Bronchial epithelial cell (primary cell): ENCODE data around the gene MYPOP. TPM values are rescaled to one million over a fixed set of nuclear protein-coding genes. Genes with fewer than 3 reads are reported as not detected.

ENCODE experiments used
- DNase-seq: peaks from one replicate; pipeline ENCODE4 v3.0.0-alpha.2; 2010; ENCODE audit warnings: low read depth
- FAIRE-seq: peaks from 2 replicates; lab custom pipeline; 2011; peaks lifted over from hg19 to GRCh38; lab: Jason Lieb, UNC
- H3K27me3 ChIP-seq: 2 replicates; pipeline ENCODE4 v1.5.1; 2011; ENCODE audit warnings: low read length; ENCODE audit not compliant: control insufficient read depth, insufficient read depth
- H3K36me3 ChIP-seq: 2 replicates; pipeline ENCODE4 v1.5.1; 2011; ENCODE audit warnings: low read length; ENCODE audit not compliant: control insufficient read depth, insufficient read depth
- H3K4me3 ChIP-seq: 2 replicates; pipeline ENCODE4 v1.5.1; 2011; ENCODE audit warnings: mild to moderate bottlenecking, low read depth, low read length, control low read depth
- CTCF ChIP-seq: IDR thresholded peaks from 2 replicates; pipeline ENCODE4 v1.5.1; 2011; ENCODE audit warnings: mild to moderate bottlenecking, moderate library complexity, low read length, control low read depth, inconsistent platforms; ENCODE audit not compliant: insufficient read depth, severe bottlenecking
- total RNA-seq: library from RNA; depleted of rRNA; stranded (reverse); fragments of >200 nt; gene quantifications from 2 replicates; pipeline ENCODE4 v1.2.1, GENCODE V29; 2014

MYPOP gene
- total RNA-seq, result 0.53 and 0.90 TPM in 2 replicates

GRCh38 chr19:45901912-45902650 is at the start of gene MYPOP:
TSS of gene MYPOP (minus strand) at chr19:45902613. CDS start at chr19:45901773, 840 bp downstream.
- Histone ChIP-seq H3K36me3 (no peaks in the 10 kb centered on the region), H3K27me3 (no peaks in the 10 kb centered on the region), H3K4me3 (peak within 1 kb of the TSS; percentile 74)
- TF ChIP-seq CTCF, result no peak
- DNase-seq, result no peak
- no peak for FAIRE-seq

DNA sequence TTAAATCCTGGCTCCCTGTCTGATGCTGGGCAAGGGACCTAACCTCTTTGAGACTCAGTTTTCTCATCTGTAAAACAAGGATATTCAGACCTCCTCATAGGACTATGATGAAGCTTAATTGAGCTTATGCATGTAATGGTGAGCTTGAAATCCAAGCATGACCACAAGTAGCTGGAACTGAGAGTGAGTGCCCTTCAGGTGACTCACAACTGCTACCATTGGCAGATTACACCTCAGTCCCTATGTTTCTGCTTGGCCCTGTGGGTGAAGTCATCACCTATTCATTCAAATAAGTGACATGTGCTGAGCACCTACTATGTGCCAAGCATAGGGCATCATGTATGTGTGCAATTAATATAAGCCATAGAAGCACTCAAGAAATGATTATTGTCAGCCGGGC is 45.5 kb upstream of the MYPOP start:
- H3K4me3 ChIP-seq, result no peak overlapping the region
- no peaks in the 10 kb centered on the region for H3K27me3 ChIP-seq
- no peaks in the 10 kb centered on the region for H3K36me3 ChIP-seq
- TF ChIP-seq CTCF, result no peak
- FAIRE-seq (peak; percentile 32), DNase-seq (peak; percentile 60)

DNA sequence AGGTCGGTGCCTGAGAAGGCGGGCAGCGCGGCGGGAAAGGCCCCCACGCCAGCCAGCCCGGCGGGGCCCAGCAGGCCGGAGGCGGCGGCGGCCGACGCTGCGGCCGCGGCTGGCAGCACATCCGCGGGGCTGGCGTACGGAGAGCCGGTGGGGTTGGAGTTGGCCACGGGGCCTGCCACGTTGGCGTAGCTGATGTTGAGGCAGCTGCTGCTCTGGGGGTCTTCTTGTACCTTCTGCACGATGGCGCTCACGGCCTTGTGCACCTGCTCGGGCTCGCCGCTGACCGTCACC is 38.0 kb upstream of the MYPOP start:
- no peak overlapping the region for H3K4me3 ChIP-seq
- peaks cover 4% of the 10 kb centered on the region for H3K27me3 ChIP-seq
- H3K36me3 ChIP-seq, result no peaks in the 10 kb centered on the region
- no peak for FAIRE-seq
- no peak for TF ChIP-seq CTCF
- no peak for DNase-seq

- no peak overlapping the region for H3K4me3 ChIP-seq
- peaks cover 7% of the 10 kb centered on the region for H3K27me3 ChIP-seq
These were observed 37.5 kb upstream of the MYPOP start for GRCh38 chr19:45939792-45940514.

GRCh38 chr19:45938733-45939319 is 36.4 kb upstream of the MYPOP start:
- no peak overlapping the region for H3K4me3 ChIP-seq
- DNase-seq (no peak), FAIRE-seq (peak; percentile 75)
- H3K36me3 ChIP-seq, result no peaks in the 10 kb centered on the region
- TF ChIP-seq CTCF, result no peak
- H3K27me3 ChIP-seq, result peaks cover 7% of the 10 kb centered on the region

More at GRCh38 chr19:45939792-45940514, 37.5 kb upstream of the MYPOP start:
- DNase-seq (no peak), FAIRE-seq (no peak)
- no peak for TF ChIP-seq CTCF
- H3K36me3 ChIP-seq, result no peaks in the 10 kb centered on the region
